K562 (cell line): ENCODE data around the gene FXYD1. TPM values are rescaled to one million over a fixed set of nuclear protein-coding genes. Genes with fewer than 3 reads are reported as not detected.

Experiments used
- ATAC-seq: fragments of 200-7000 bp; cut with Tn5 transposase; 3 replicates; pipeline ENCODE4 v1.9.1; 2020; ENCODE audit warnings: moderate library complexity
- BruUV-seq: library from RNA; stranded (reverse); fragments of 400-500 nt; replicated peaks from 2 replicates; lab custom pipeline; 2021; lab: Mats Ljungman, UMichigan
- CTCF ChIA-PET: fragments of 300-600 bp; formaldehyde crosslinking; extraction: SDS; loops from one replicate; lab custom pipeline; 2021; ENCODE audit warnings: low intra/inter-chr PET ratio; lab: Yijun Ruan, JAX
- POLR2A ChIA-PET: fragments of 300-600, 350-650 bp; sonication (Branson Sonifier 250); formaldehyde crosslinking; extraction: SDS; loops from one replicate; lab custom pipeline; 2021; ENCODE audit warnings: antibody characterized with exemption, inconsistent platforms; lab: Yijun Ruan, JAX
- DNase-seq, 4 experiments: peaks; one replicate each; pipeline versions ENCODE4 v3.0.0 to v3.0.0-alpha.2; 2011 to 2018; ENCODE audit warnings: low spot score in 3 of 4, mixed read lengths in 3 of 4; ENCODE audit errors: extremely low read depth in 1 of 4
- FAIRE-seq: peaks from 2 replicates; lab custom pipeline; 2011; peaks lifted over from hg19 to GRCh38; lab: Jason Lieb, UNC
- H2AFZ ChIP-seq: 2 replicates; pipeline ENCODE4 v1.6.0; 2011; ENCODE audit warnings: low read depth, low read length, control low read depth, inconsistent platforms
- H3K27ac ChIP-seq: fragments of 200-600 bp; 3 replicates; pipeline ENCODE4 v1.8.0; 2011; ENCODE audit warnings: low read depth, mild to moderate bottlenecking, control low read depth, inconsistent platforms, low read length, moderate library complexity, mixed read lengths; ENCODE audit errors: extremely low read depth
- H3K27me3 ChIP-seq, 2 experiments: fragments of 300-600 bp in 1 of 2; 2 replicates in 1 of 2; 3 replicates in 1 of 2; pipeline versions ENCODE4 v1.6.0 to v1.8.0; 2011; ENCODE audit warnings: inconsistent platforms in 2 of 2, low read length in 2 of 2, mild to moderate bottlenecking in 1 of 2, mixed read lengths in 1 of 2, moderate library complexity in 1 of 2; ENCODE audit not compliant: control insufficient read depth in 2 of 2, insufficient read depth in 2 of 2
- H3K36me3 ChIP-seq: fragments of 300-600 bp; 3 replicates; pipeline ENCODE4 v1.8.0; 2011; ENCODE audit warnings: mild to moderate bottlenecking, low read length, inconsistent platforms; ENCODE audit not compliant: control insufficient read depth, insufficient read depth
- H3K4me1 ChIP-seq, 2 experiments: fragments of 200-600 bp in 1 of 2; replicated peaks in 1 of 2; 2 replicates in 1 of 2; 3 replicates in 1 of 2; pipeline versions ENCODE4 v1.5.1 to v1.8.0; 2011; ENCODE audit warnings: inconsistent platforms in 2 of 2, low read length in 2 of 2, mild to moderate bottlenecking in 1 of 2, mixed read lengths in 1 of 2, moderate library complexity in 1 of 2; ENCODE audit not compliant: control insufficient read depth in 2 of 2, insufficient read depth in 2 of 2
- H3K4me2 ChIP-seq: 2 replicates; pipeline ENCODE4 v1.6.1; 2011; ENCODE audit warnings: low read length, control low read depth, inconsistent platforms, mixed read lengths; ENCODE audit not compliant: insufficient read depth
- H3K4me3 ChIP-seq: fragments of 200-600 bp; sonication (generic), shearing (Covaris generic); 2 replicates; pipeline ENCODE4 v1.5.1; 2016; ENCODE audit warnings: control low read depth, inconsistent platforms
- H3K79me2 ChIP-seq: fragments of 200-600 bp; 3 replicates; pipeline ENCODE4 v1.8.0; 2011; ENCODE audit warnings: low read length, inconsistent platforms; ENCODE audit not compliant: control insufficient read depth, insufficient read depth
- H3K9ac ChIP-seq, 2 experiments: 2 replicates each; pipeline versions ENCODE4 v1.6.0 to v1.6.1; 2011; ENCODE audit warnings: low read depth in 2 of 2, low read length in 2 of 2, control low read depth in 1 of 2, inconsistent platforms in 1 of 2, mild to moderate bottlenecking in 1 of 2, mixed read lengths in 1 of 2; ENCODE audit not compliant: insufficient read depth in 1 of 2
- H3K9me1 ChIP-seq: one replicate; pipeline ENCODE4 v1.6.0; 2011; ENCODE audit warnings: inconsistent platforms, mild to moderate bottlenecking, low read length, moderate library complexity; ENCODE audit not compliant: control insufficient read depth, insufficient read depth
- H3K9me3 ChIP-seq: replicated peaks from 2 replicates; pipeline ENCODE4 v1.5.1; 2011; ENCODE audit warnings: low read depth, low read length, inconsistent platforms; ENCODE audit not compliant: control insufficient read depth, insufficient read depth
- H4K20me1 ChIP-seq: replicated peaks from 2 replicates; pipeline ENCODE4 v1.6.1; 2011; ENCODE audit warnings: low read length, inconsistent platforms, mixed read lengths; ENCODE audit not compliant: control insufficient read depth, insufficient read depth
- BRF2 ChIP-seq: IDR thresholded peaks from 3 replicates; pipeline ENCODE4 v1.6.1; 2011; ENCODE audit warnings: borderline replicate concordance, mild to moderate bottlenecking; ENCODE audit not compliant: insufficient read length, insufficient read depth
- CBFA2T3 ChIP-seq: fragments of 450-650 bp; IDR thresholded peaks from 2 replicates; pipeline ENCODE4 v1.6.1; 2017
- HMGN3 ChIP-seq: IDR thresholded peaks from 2 replicates; pipeline ENCODE4 v1.6.1; 2011; ENCODE audit warnings: borderline replicate concordance, low read depth, mild to moderate bottlenecking, mixed read lengths, low read length; ENCODE audit not compliant: insufficient read length; ENCODE audit errors: extremely low read depth
- RBM25 ChIP-seq: fragments of 200-400 bp; formaldehyde crosslinking; IDR thresholded peaks from 2 replicates; pipeline ENCODE4 v1.6.1; 2018; ENCODE audit warnings: low read length, low read depth, moderate library complexity; ENCODE audit not compliant: severe bottlenecking
- SRSF1 ChIP-seq: fragments of 200-400 bp; formaldehyde crosslinking; IDR thresholded peaks from 2 replicates; pipeline ENCODE4 v1.6.1; 2017; ENCODE audit warnings: mild to moderate bottlenecking, low read depth, low read length, moderate library complexity
- TRIM28 ChIP-seq: fragments of 450-650 bp; IDR thresholded peaks from 2 replicates; pipeline ENCODE4 v1.6.1; 2017
- ZBTB9 ChIP-seq: fragments of 450-650 bp; formaldehyde crosslinking; IDR thresholded peaks from 2 replicates; pipeline ENCODE4 v1.4.0; 2020; ENCODE audit warnings: mild to moderate bottlenecking, moderate library complexity
- ZNF41 ChIP-seq: fragments of 250-450 bp; sonication (Bioruptor Pico); conservative IDR thresholded peaks from 2 replicates; pipeline ENCODE4 v1.4.0; 2020; ENCODE audit warnings: mild to moderate bottlenecking
- WGBS: fragments of 100-300 bp; shearing (Covaris generic); methylation state at CpG from one replicate; pipeline ENCODE4 v1.1.6; 2016; ENCODE audit warnings: low coverage, mixed read lengths; ENCODE audit not compliant: insufficient coverage; ENCODE audit errors: missing lambda C conversion rate; 5-methylcytosine and 5-hydroxymethylcytosine counted together
- in situ Hi-C: fragments of 300-500 bp; cut with MboI; formaldehyde crosslinking; loops from 4 replicates; pipeline ENCODE4 v1.15.0; 2018; ENCODE audit warnings: inconsistent platforms, mixed read lengths
- intact Hi-C: fragments of 100-400 bp; cut with micrococcal nuclease; formaldehyde crosslinking; loops from 2 replicates; pipeline ENCODE4 v1.14.2; 2022
- polyA plus RNA-seq, 8 experiments: library from polyadenylated mRNA; depleted of rRNA in 4 of 8; stranded (reverse) in 5 of 8; unstranded in 3 of 8; fragments of >200 nt; fragmentation: Nextera tagmentation in 2 of 8; fragmentation: Illumina TruSeq in 1 of 8; extraction: Ambion mirVana in 2 of 8; extraction: Trizol in 1 of 8; gene quantifications; 2 replicates each; pipeline versions ENCODE4 v1.2.1 to v1.2.3, GENCODE V29; 2011 to 2014; ENCODE audit warnings: inconsistent platforms in 1 of 8, missing spikeins in 1 of 8
- total RNA-seq, 7 experiments: library from RNA; depleted of rRNA in 6 of 7; stranded (reverse); fragments of >200 nt in 6 of 7; fragmentation: Illumina TruSeq in 2 of 7; extraction: Trizol in 2 of 7; gene quantifications; 2 replicates each; pipeline versions ENCODE4 v1.2.1 to v1.2.3, GENCODE V29; 2011 to 2021; ENCODE audit warnings: low replicate concordance in 1 of 7

Gene FXYD1
- total and polyA plus RNA-seq, 9 of the 15 experiments (the other 6 are each of a cell fraction or from before 2014, with no cell fraction given): 0.40 to 3.2 (median 1.8) TPM; not detected in 3

- Histone ChIP-seq H3K9me3 (peaks cover 7% of the 10 kb centered on the region), H3K4me1 (peaks cover 22 to 32% of the 10 kb centered on the region in 2 experiments), H3K36me3 (no peaks in the 10 kb centered on the region), H3K9me1 (no peaks in the 10 kb centered on the region), H3K4me3 (no peak overlapping the region), H4K20me1 (no peaks in the 10 kb centered on the region), H2AFZ (peak overlapping the region; percentile 73), H3K9ac (peak overlapping the region; percentile 3 to 81; a peak in 3 of 4 replicates), H3K79me2 (no peaks in the 10 kb centered on the region), H3K27ac (peak overlapping the region; percentile 39; the same call in 2 of the 3 replicates), H3K27me3 (no peaks in the 10 kb centered on the region), H3K4me2 (peak overlapping the region; percentile 45)
- POLR2A ChIA-PET: interaction anchor here (0.8 to 1.0 kb wide), 2 partner anchors 8 to 300 kb away, joined by 3 to 4 read pairs; no protein-coding TSS in a partner anchor
- DNase-seq (no peak), FAIRE-seq (no peak), ATAC-seq (no peak; the same call in 2 of the 3 replicates)
- TF ChIP-seq HMGN3 (peak; percentile 14), TRIM28 (no peak)
- in situ Hi-C loops: no loop called here
- BruUV-seq: no TSS peak
- 60% methylated on average over 9 of the region's 9 CpGs for WGBS
- intact Hi-C loops: no loop called here
- CTCF ChIA-PET: no interaction called here
Observed at GRCh38 chr19:35106291-35106583, 32.4 kb upstream of the FXYD1 start.

GRCh38 chr19:35106898-35107541, 31.6 kb upstream of the FXYD1 start:
- intact Hi-C loops: no loop called here
- FAIRE-seq: no peak
- 40% methylated on average over 2 of the region's 2 CpGs for WGBS
- TF ChIP-seq SRSF1 (no peak), ZNF41 (CRISPR knock-in tag) (no peak), RBM25 (peak; percentile 96), BRF2 (no peak), CBFA2T3 (0 out of 2 replicates have a peak, but pooled peaks have one; percentile 16), ZBTB9 (CRISPR knock-in tag) (no peak)

More at GRCh38 chr19:35106898-35107541, 31.6 kb upstream of the FXYD1 start:
- in situ Hi-C loops: no loop called here
- peak overlapping the region; percentile 73 for H2AFZ ChIP-seq
- H3K27me3 ChIP-seq: no peaks in the 10 kb centered on the region
- no peaks in the 10 kb centered on the region for H3K79me2 ChIP-seq
- POLR2A ChIA-PET: interaction anchor here (0.6 to 1.0 kb wide), 5 partner anchors 9 to 299 kb away, joined by 3 to 4 read pairs (median 3); partner anchors contain the start of gene FXYD5
- ATAC-seq (no peak), DNase-seq (no peak)
- no peaks in the 10 kb centered on the region for H4K20me1 ChIP-seq
- H3K9me1 ChIP-seq: no peaks in the 10 kb centered on the region
- H3K9me3 ChIP-seq: peaks cover 7% of the 10 kb centered on the region
- CTCF ChIA-PET: no interaction called here
- H3K27ac ChIP-seq: no peak overlapping the region
- no peaks in the 10 kb centered on the region for H3K36me3 ChIP-seq
- no peak overlapping the region for H3K9ac ChIP-seq
- peak overlapping the region; percentile 7; the same call in 1 of the 2 replicates for H3K4me2 ChIP-seq
- no peak overlapping the region for H3K4me3 ChIP-seq
- BruUV-seq: no TSS peak
- H3K4me1 ChIP-seq: peaks cover 22 to 37% of the 10 kb centered on the region in 2 experiments
